ENCODE results near the gene LENEP.
A peak's percentile ranks its signal among the peaks of the same experiment; 100 is the strongest.

The LENEP gene

GRCh38 chr1:155010211-155010918 lies 17.0 kb downstream of the LENEP start:
- no peak for DNase-seq (ENCODE audit: low read depth in 3 of 3)

GRCh38 chr1:155011004-155011416 lies 17.6 kb downstream of the LENEP start:
- no peak for DNase-seq (ENCODE audit: low read depth in 3 of 3)

GRCh38 chr1:155011437-155012025 lies 18.1 kb downstream of the LENEP start:
- DNase-seq (ENCODE audit: low read depth in 3 of 3), result no peak

GRCh38 chr1:155012026-155012546 lies 18.7 kb downstream of the LENEP start:
- DNase-seq (ENCODE audit: low read depth in 3 of 3), result no peak

- no peak for DNase-seq (ENCODE audit: low read depth in 3 of 3)
These were observed 19.6 kb downstream of the LENEP start for GRCh38 chr1:155012776-155013602.

GRCh38 chr1:155013632-155014031 lies 20.2 kb downstream of the LENEP start:
- DNase-seq (ENCODE audit: low read depth in 3 of 3), result no peak

- no peak for DNase-seq (ENCODE audit: low read depth in 3 of 3)
These were observed 21.5 kb downstream of the LENEP start for GRCh38 chr1:155014709-155015508.

- DNase-seq (ENCODE audit: low read depth in 3 of 3), result no peak
These were observed 22.3 kb downstream of the LENEP start for GRCh38 chr1:155015527-155016230.

- no peak for DNase-seq (ENCODE audit: low read depth in 3 of 3)
These were observed 22.9 kb downstream of the LENEP start for GRCh38 chr1:155016231-155016831.

GRCh38 chr1:155017041-155017945 lies 23.9 kb downstream of the LENEP start:
- DNase-seq (ENCODE audit: low read depth in 3 of 3), result peak; percentile 87 to 91 (median 91)

GRCh38 chr1:155017946-155018316 lies 24.5 kb downstream of the LENEP start:
- no peak for DNase-seq (ENCODE audit: low read depth in 3 of 3)

- no peak for DNase-seq (ENCODE audit: low read depth in 3 of 3)
These were observed 25.4 kb downstream of the LENEP start for GRCh38 chr1:155018617-155019348.

GRCh38 chr1:155019377-155020245 lies 26.2 kb downstream of the LENEP start:
- no peak for DNase-seq (ENCODE audit: low read depth in 3 of 3)

- no peak for DNase-seq (ENCODE audit: low read depth in 3 of 3)
These were observed 28.9 kb downstream of the LENEP start for GRCh38 chr1:155022136-155022926.

- no peak for DNase-seq (ENCODE audit: low read depth in 3 of 3)
These were observed 29.5 kb downstream of the LENEP start for GRCh38 chr1:155022927-155023236.

GRCh38 chr1:155023627-155024026 lies 30.2 kb downstream of the LENEP start:
- DNase-seq (ENCODE audit: low read depth in 3 of 3), result no peak

- no peak for DNase-seq (ENCODE audit: low read depth in 3 of 3)
These were observed 30.9 kb downstream of the LENEP start for GRCh38 chr1:155024315-155024714.
